NCI-H1436 treated with DMSO at 0.1 percent for 48 hours (cell line): Measurements from ENCODE around the gene DCAF10.
"Not testable (repeated sequence)": the region's sequence is repeated elsewhere in the genome, so short reads cannot be mapped to it uniquely, and the experiment has no call there.

ENCODE experiments used
- DNase-seq: peaks from one replicate; lab custom pipeline; 2025; lab: John Stamatoyannopoulos, UW

The DCAF10 gene, protein sequence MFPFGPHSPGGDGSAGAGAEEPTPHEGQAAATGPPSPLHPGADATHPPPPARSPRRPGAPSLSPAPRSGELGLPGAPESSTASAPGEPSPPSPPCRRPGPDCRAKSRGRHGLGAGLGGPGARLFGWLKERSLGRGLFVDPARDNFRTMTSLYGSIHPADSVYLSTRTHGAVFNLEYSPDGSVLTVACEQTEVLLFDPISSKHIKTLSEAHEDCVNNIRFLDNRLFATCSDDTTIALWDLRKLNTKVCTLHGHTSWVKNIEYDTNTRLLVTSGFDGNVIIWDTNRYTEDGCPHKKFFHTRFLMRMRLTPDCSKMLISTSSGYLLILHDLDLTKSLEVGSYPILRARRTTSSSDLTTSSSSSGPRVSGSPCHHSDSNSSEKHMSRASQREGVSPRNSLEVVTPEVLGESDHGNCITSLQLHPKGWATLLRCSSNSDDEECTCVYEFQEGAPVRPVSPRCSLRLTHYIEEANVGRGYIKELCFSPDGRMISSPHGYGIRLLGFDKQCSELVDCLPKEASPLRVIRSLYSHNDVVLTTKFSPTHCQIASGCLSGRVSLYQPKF

DNA sequence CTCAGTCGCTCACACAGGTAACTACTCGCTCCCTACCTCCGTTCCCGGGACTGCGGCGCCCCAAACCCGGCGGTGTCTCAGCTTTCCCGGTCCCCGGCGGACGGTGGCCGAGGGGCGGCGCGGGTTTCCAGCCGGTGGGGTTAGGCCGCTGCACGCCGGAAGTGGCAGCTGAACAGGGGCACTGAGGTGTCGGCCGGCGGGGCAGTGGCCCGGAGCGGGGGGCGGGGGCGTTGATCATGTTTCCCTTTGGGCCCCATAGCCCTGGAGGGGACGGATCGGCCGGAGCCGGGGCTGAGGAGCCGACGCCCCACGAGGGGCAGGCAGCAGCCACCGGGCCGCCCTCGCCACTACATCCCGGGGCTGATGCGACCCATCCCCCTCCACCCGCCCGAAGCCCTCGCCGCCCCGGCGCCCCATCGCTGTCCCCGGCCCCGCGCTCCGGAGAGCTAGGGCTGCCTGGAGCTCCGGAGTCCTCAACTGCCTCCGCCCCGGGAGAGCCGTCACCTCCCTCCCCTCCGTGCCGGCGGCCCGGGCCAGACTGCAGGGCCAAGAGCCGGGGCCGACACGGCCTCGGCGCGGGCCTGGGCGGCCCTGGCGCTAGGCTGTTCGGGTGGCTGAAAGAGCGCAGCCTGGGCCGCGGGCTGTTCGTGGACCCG is at the start of gene DCAF10:
Gene DCAF10, plus strand, starts transcription at position 167 of the 656 bp plus-strand sequence. Its CDS starts 70 bp downstream, at position 237.
- no peak for DNase-seq

DNA sequence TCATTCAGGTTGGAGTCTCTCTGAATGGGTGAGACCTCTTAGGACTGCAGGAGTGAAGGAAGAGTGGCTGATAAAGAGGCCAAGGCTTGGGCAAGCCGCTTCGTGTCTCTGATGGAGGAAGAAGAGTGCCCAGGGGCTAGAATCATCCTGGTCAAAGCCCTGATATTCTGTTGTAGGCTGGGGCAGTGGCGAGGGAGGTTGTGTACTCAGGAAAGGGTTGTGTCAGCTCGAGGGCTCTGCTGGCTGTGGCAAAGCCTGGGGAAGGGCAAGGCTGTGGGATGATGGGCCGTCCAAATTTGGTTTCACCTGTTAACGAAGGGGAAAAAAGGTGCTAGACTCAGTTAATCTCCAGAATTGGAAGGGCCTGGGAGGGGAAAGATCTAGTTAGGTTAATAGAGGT is 49.4 kb upstream of the DCAF10 start:
- no peak for DNase-seq

DNA sequence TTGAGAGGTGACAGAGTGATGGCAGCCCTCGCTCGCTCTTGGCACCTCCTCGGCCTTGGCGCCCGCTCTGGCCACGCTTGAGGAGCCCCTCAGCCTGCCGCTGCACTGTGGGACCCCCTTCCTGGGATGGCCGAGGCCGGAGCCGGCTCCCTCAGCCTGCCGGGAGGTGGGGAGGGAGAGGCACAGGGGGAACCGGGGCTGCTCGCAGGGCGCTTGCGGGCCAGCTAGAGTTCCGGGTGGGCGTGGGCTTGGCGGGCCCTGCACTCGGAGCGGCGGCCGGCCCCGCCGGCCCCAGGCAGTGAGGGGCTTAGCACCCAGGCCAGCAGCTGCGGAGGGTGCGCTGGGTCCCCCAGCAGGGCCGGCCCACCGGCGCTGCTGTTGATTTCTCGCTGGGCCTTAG is 48.9 kb upstream of the DCAF10 start:
- not testable (repeated sequence) for DNase-seq

DNA sequence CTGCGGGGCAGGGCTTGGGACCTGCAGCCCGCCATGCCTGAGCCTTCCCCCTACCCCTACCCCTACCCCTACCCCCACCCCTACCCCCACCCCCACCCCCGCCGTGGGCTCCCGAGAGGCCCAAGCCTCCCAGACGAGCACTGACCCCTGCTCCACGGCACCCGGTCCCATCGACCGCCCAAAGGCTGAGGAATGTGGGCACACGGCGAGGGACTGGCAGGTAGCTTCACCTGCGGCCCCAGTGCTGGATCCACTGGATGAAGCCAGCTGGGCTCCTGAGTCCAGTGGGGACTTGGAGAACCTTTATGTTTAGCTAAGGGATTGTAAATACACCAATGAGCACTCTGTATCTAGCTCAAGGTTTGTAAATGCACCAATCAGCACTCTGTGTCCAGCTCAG is 48.5 kb upstream of the DCAF10 start:
- DNase-seq, result not testable (repeated sequence)

DNA sequence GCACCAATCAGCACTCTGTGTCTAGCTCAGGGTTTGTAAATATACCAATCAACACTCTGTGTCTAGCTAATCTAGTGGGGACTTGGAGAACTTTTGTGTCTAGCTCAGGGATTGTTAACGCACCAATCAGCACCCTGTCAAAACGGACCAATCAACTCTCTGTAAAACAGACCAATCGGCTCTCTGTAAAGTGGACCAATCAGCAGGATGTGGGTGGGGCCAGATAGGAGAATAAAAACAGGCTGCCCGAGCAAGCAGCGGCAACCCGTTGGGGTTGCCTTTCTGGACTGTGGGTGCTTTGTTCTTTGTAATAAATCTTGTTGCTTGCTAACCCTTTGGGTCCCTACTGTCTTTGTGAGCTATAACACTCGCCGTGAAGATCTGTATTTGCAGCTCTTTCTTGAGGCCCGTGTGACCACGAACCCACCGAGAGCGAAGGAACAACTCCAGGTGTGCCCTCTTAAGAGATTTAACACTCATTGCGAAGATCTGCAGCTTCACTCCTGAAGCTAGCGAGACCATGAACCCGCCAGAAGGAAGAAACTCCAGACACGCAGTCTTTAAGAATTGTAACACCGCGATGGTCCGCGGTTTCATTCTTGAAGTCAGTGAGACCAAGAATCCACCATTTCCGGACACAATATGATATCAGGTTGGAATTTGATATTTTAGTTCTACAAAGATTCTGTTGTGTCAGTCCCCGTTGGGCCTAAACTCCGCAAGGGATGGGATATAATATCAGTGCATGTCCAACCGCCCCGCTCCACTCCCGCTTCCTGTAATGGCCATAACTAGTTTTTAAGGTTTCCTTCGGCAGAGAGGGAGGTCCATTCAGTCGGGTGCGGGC is 47.7 kb upstream of the DCAF10 start:
- no peak for DNase-seq

DNA sequence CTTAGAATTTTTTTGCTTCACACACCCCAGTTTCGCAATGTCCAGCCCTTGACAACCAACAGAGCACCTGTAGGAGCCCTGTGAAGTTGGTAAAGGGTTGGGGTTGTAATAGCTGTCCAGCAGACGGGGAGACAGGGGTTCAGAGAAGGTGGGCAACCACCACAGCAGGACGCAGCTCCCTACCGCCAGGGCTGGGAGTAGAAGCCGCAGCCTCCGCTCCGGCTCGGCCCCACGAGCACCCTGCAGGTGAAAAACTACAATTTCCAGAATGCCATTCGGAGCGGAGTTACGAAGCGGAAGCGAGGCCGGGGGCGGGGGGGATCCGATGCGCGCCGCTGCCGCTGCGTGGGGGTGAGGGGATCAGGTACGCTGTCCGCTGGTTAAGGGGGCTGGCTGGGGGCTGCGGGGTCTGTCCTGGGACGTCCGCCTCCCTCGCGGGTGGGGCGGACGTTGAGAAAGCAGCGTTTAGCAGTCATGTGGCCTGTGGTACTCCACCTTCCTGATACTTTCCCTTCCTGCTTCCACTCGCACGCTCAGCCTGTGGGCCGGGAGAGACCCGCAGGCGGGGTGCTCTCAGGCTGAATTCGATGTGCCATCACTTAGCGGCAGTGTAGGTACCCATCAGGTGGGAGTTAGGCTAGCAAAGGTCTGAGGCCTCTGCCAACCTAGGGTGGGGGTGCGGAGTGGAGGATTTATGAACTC is 47.0 kb upstream of the DCAF10 start, which contains the start of gene TRMT10B:
Gene TRMT10B, plus strand, starts transcription at position 317 of the 702 bp plus-strand sequence. CDS start 8,127 bp downstream, outside the sequence.
- no peak for DNase-seq

DNA sequence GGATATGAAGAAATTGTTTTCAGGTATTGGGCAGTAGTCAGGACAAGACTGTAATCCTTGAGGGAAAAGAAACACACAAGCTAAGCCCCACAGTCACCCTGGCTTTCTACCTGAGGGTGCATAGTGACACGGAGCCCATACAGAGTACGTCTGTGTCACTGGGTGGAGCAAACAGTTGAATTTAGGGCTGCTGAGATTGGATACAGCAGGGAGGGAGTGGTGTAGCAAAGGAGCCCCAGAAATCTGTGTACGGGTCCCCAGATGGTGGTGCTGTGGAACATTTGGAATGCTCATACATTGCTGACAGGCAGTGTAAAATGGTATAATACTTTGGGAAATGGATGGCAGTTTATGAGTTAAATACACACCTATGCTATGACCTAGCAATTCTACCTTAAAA is 41.9 kb upstream of the DCAF10 start:
- DNase-seq, result no peak

DNA sequence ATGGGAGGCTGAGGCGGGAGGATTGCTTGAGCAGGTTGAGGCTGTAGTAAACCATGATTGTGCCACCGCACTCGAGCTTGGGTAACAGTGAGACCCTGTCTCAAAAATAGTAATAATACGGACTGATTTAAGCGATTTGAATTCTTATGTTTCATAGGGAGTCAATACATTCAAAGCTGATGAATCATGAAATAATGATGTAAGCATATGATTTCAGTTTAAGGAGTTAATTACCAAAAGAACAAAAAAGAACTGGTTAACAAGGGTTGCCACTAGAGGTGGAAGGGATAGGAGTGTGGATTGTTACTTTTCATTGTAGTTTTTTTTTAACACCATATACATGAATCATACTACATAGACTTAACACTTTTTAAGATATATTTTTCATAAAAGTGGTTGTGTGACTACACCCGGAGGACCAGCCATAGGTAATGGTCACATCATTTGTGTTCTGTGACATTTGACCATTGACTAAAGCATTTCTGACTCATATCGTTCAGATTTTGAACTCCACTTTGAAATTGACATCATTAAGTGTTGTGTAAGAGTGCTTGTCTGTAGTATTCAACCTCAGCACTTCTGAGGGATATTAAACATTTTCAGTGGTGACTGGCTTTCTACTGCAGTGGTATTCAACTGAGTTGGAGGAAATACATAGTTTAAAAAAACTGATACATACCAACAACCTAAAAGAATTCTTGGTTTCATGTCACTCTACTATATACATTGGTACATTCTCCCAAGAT is 40.0 kb upstream of the DCAF10 start:
- DNase-seq, result no peak

DNA sequence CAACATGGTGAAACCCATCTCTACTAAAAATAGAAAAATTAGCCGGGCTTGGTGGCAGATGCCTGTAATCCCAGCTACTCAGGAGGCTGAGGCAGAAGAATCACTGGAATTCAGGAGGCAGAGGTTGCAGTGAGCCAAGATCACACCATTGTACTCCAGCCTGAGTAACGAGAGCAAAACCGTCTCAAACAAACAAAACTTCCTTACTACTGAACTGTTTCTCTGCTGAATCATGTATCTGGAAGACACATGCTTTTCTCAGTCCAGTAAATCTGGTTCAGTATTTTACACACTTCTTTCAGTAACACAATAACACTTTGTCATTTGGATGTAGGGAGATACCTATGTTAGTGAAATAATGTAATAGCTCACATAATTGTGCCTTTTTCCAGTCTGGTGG is 39.1 kb upstream of the DCAF10 start:
- DNase-seq, result no peak

DNA sequence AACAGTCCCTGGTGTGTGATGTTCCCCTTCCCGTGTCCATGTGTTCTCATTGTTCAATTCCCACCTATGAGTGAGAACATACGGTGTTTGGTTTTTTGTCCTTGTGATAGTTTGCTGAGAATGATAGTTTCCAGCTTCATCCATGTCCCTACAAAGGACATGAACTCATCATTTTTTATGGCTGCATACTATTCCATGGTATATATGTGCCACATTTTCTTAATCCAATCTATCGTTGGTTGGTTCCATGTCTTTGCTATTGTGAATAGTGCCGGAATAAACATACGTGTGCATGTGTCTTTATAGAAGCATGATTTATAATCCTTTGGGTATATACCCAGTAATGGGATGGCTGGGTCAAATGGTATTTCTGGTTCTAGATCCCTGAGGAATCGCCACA is 35.3 kb upstream of the DCAF10 start:
- not testable (repeated sequence) for DNase-seq

DNA sequence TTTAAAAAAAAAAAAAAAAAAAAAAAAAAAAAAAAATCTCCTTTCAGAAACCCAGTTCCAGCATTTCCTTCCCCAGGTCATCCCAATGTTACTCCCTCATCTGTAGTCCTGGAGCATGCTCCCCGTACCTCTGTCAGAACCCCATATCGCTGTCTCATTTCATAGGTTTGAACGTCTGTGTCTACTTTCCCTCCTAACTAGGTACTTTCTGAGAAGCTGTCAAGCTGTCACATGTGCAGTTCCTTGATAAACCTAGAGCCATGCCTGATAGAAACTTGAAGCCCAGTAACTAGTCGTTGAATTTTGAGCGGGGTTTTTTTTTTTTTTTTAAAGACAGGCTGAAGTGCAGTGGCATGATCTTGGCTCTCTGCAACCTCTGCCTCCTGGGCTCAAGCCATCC is 31.3 kb upstream of the DCAF10 start:
- no peak for DNase-seq

DNA sequence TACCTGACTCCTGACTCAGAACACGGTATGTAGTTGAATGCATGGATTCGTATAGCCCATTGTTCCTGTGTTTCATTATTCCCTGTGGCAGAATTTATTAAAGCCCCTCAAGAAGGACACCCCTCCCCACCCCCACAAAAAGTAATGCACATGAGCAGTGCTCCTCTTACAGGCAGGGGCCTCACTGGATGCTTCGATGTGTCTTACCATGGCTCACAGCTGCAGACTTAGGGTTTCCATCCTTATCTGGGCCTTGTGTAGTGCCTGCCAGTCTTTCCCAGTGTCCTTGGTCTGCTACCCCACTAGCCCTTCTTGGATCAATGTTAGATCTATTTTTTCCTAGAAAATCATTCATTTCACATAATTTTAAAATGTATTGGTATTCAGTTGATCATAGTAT is 30.6 kb upstream of the DCAF10 start:
- no peak for DNase-seq

DNA sequence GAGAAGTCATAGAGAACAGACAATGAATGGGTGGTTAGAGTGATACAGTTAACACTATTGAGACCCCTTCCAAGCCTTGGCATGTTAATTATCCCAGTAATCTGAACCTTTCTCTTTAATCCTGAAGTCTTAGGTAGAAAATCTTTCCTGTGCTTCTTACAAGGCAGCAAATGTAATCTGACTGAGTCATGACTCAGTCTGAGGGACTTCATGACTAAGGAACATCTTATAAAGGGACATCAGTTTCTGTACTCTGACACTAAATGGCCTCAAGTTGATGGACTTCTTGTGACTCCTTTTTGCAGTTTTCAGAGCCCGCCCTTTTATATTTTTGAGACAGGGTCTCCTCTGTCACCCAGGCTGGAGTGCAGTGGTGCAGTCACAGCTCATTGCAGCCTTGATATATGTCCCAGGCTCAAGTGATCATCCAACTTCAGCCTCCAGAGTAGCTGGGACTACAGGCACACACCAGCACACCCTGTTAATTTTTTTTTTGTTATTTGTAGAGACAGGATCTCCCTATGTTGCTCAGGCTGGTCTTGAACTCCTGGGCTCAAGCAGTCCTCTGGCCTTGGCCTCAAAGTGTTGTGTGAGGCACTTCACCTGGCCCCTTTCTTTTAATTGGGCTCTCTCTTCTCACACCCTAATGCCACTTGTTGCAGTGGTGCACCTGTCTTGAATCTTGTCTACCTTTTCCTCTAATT is 25.2 kb upstream of the DCAF10 start:
- no peak for DNase-seq

DNA sequence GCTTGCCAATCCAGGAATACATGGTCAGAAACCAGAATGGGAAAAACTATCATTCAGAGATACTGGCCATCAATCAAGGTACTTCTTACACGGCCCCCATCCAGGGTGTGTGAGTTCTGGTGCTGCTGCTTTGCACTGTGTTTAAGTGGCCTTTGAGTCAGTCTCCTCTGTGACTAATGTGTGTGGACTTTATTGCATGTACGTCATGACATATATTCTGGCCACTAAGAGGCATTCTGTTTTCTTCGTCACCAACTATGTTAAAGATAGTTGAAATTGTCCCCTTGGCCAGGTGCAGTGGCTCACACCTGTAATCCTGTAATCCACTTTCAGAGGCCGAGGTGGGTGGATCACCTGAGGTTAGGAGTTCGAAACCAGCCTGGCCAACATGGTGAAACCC is 24.3 kb upstream of the DCAF10 start:
- DNase-seq, result no peak

DNA sequence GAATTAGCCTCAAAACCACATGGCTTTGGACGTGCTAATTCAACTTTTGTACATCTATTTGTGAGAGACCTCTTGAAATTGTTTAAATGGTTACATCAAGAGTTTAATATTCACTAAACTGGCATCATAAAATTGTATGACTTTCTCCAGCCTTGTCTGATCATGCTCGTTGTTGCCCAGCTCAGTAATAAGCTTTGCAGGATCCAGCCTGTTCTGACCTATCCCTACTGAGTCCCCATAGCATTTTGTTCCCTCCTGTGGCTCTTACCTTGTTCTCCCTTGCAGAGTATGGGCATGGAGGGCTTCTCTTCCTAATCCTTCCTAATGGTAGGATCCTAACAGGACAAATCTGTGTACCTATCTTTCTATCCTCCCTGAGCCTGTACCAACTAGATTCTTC is 22.1 kb upstream of the DCAF10 start:
- no peak for DNase-seq

DNA sequence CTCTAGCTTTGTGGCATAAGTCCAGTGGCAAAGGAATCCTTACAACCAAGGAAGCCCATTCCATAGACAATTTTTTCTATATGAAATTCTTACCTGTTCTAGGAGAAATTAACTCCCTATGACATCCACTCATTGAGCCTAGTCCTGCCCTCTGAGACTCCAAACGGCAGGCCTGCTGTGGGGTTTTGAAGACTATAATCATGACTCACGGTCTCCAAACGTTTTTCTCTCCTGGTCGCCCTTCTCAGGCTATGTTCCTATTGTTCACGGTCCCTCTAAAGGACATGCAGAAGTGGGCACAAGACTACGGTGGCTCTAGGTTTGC is 16.3 kb upstream of the DCAF10 start:
- no peak for DNase-seq

DNA sequence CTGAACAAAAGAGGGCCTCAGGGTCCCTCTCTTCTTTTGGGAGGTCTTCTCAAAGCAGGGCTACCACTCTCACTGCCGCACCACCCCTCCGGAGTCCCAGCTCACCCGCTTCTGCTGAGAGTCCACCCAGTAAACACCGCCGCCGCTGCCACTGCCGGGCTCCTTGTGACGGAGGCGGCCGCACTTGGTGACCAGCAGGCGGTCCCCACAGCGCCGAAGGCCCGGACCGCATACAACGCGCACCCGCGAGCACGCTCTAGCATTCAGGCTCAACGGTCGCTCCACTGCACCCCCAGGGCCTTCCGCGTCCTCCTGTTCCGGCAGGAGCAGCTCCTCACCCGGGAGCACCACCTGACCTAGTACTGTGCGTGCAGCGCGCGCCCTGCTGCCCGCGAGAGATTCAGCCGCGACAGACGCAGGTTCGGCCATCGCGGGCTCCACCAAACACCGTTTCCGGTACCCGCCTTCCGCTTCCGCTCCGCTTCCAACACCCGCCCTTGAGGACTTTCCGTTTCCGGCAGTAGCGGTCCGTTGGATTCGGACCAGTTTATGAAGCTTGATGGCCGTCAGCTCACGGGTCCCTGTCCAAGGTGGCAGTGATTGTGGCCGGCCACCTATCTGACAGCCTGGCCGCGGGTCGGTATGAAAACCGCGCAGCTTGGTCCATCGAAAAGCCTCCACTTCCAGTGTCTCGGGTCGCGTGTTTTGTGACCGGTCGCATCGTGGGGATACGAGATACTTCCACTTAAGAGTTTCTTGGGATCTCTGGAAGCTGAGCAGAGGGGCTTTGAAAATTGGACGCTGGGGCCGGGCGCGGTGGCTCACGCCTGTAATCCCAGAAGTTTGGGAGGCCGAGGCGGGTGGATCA is 15.7 kb upstream of the DCAF10 start, which contains the start of gene EXOSC3:
Gene EXOSC3, minus strand, starts transcription at position 449 of the 868 bp plus-strand sequence. Its CDS starts 20 bp downstream, at position 429.
- peak; percentile 25 for DNase-seq

DNA sequence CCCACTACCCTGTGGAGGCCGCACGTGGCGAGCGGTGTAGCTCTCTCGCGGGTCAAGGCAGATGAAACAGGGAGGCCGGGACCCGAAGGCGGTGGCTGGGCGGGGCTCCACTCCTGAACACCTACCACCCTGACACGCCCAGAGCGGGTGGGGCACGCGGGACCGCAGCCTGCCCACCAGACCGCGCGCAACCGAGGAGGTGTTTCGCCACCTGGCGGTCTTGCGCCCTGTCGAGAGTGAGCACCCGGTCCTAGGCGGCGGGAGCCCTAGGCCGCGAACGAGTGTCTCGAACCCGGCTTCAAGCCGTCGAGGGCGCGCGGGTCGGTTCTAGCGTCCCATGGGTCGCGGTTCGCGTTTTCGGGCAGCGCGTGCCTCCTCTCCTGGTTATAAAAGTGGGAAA is 13.5 kb upstream of the DCAF10 start:
- DNase-seq, result no peak

DNA sequence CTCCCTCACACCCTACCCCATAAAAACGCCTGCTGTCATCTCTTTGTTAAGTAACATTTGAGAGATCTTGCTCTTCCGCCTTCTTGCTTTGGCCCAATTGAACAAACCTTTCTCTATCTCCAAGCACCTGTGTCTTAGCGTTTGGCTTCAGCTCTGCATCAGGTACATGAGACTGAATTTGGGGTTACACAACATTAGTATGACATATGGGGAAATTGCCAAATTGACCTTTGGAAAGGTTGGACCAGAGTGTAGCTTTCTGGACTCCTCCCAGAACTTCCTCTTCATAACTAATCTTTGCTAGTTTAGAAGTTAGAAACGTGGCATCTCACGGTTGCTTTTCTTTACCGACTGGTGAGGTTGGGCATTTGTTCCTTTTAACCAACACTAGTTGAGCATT is 12.3 kb upstream of the DCAF10 start:
- DNase-seq, result no peak
